SW480 (cell line): ENCODE results near the gene MARCHF11.

Source experiments
- DNase-seq: peaks from one replicate; pipeline ENCODE4 v3.0.0-alpha.2; 2016; ENCODE audit warnings: low spot score

Gene MARCHF11

DNA sequence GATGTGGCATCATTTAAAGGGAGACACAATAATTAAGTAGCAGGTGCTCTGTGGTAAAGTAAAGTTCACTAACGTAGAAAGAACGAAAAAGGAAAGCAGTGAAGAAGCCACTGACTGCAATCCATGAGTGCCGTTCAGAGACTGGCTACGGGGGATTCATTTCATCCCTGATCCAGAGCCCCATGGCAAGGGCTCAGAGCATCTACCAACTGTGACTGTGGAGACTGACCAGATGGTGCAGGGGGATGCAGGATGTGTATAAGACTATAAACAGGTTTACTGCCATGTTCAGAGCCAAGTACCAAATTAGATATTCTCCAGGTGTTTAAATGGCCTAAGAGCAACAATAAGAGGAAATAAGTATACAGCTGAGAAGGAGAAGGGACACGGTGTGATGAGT lies 47.7 kb downstream of the MARCHF11 start:
- no peak for DNase-seq

DNA sequence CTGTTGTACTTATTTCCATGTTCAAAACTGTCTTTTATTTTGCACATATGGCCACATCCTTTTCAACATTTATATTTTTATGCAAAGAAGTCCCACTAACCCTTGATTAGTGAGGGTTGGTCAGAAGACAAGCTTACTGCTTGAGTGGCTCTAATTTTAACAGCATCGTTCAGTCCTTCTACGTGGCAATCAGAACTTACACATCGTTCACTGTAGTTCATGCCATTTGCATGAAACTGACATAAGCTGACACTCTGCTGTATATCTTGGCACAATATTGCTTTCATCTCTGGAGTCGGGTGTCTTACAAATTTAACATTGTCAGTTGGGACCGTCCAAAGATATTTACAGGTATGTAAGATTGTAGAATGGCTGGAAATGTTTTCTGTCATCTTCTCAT lies 50.6 kb downstream of the MARCHF11 start:
- DNase-seq, result no peak

DNA sequence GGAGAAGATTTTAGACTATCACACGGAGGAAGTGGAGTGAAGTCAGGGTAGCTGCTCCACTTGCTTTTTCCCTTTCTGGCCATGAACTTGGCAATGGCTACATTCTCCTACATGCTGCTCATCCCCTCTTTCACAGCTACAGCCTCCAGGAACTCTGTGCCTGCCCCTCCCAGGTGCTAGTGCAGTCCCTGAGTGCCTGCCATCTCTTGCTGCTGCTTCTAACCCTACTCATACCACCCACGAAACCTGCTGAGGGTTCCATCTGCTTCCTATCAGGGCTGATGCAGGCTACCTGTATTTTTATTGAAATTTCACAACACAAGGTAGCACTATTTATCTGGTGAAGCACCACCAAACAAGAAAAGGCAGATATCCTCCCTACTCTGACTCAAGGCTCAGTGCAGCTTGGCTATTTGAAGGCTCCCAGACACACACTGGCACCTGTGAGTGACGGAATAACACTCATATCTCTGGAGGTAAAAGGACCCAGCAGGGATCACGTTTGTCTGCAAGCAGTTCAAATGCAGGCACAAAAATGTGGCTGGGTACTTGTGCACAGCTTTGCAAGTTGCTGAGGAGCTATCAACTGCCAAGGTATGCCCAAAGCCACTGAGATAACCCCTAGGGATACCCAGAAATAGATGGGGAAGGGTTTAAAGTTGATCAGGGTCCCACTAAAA lies 51.6 kb downstream of the MARCHF11 start:
- no peak for DNase-seq

DNA sequence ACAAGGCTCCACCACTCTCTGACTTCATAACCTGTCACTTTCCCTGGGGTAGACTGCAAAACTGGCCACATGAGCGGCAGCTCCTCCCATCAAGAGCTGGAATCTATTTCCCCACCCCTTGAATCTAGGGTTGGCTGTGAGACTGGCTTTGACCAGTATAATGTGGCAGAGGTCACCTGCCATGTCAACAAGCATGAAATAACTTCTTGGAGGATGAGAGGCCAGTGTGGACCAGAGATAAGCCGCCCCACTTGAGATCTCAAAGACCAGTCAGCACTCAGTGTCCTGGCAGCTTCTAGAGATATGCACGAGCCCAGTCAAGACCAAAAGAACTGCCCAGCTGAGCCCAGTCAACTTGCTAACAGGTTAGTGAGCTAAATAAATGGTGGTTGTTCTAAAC lies 59.0 kb downstream of the MARCHF11 start:
- DNase-seq, result no peak

DNA sequence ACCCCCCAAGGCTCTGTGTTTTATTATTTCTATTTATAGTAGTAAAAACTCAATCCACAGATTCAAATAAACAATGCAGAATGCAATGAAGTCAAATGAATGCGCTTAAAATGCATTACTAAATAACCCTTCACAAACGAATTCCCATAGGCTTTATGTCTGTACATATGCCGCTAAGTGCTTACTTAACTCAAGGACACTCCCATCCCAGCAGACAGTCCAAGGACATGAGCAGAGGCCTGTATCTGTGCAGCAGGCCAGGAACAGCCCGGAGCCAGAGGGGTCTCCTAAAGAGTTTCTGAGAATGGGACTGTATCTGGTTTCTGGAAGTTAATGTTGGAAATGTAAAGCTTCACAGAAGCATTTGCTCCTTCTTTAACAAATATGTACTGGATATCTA lies 59.8 kb downstream of the MARCHF11 start:
- DNase-seq, result no peak

DNA sequence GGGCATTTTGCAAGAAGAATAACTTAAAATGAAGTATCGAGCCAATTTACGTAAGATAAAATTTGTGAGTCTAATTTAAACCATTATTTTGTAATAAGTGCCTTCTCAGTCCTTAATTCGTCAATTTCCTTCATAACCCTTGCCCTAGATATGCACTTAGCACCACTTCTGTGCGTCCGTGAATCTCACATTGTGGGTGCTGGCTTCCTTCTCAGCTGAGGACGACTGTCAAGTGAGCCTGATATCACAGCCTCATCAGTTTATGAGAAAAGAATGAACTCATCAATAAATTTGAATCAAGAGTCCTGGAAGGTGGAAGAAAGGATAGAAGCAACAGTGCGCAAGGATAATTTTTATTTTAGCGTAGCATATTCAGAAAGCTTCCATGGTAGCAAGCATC lies 64.5 kb downstream of the MARCHF11 start:
- no peak for DNase-seq

DNA sequence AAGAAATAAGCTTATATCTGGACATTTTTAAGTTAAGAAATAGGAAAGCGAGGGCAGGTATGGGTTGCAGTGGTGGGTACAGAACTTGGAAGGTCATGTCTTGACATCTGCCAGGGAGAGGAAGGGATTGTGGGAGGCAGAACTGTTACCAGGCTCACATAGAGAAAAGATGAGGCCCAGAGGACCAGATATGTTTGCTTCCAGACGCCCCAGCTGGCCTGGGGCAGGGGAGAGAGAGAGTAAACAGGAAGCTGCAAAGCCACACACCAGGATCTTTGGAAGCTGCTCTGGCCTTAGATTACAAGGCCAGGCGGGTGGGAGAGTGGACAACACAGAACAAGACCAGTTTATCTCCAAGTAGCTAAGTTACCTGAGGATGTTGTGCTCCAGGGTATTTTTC lies 71.2 kb downstream of the MARCHF11 start:
- no peak for DNase-seq

DNA sequence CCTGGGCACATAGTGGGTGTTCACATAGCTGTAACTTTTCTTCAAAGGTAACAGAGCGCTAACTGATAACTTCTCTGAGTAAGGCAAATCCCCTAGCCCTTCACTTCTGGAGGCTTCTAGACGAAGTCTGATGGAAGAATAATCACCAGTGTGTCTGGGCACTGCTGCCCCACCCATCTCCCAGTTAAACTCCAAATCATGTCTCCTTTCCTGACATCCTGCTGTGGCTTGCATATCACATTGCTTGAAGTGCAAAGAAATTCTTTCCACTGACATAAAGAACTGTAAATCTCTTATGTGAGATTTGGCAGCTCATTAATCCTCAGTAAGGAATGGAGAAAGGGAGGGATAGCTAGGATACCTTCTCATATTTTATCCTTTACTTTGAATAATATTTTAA lies 74.6 kb downstream of the MARCHF11 start:
- DNase-seq, result no peak

DNA sequence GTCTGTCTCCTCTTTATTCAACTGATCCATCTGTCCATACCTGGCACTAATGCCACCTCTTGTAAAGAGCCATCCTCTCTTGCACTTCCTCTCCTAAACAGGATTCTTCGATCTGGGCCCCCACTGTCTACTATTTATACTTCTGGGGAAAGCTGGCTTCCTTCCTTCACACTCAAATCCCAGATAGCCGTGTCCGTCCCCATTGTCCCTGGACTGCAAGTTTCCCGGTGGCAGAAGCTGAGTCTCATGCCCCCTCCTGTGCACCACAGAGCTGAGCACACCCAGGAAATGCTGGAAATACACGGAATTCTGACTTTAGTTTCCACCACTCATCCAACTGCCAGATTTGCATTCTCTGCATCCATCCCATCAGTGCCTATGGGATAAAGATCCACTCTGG lies 84.0 kb downstream of the MARCHF11 start:
- no peak for DNase-seq

DNA sequence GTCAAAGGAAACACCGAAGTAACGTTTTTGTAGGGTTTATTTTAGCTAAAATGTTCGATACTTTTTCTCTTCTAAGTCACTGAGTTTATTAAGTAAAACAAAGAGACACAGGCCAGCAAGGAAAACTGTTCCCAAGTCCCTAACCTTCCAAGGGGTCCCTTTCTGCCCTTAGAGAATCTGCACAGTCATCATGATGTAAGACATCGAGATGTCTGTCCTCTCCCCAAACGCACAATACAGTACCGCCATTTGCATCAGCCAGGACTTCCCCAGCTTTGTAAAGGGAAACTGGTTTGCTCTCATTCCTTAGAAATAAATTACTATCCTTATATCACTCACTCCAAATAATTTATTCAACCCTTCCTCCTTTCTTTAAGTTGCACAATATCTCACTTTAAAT lies 89.3 kb downstream of the MARCHF11 start:
- DNase-seq, result no peak

DNA sequence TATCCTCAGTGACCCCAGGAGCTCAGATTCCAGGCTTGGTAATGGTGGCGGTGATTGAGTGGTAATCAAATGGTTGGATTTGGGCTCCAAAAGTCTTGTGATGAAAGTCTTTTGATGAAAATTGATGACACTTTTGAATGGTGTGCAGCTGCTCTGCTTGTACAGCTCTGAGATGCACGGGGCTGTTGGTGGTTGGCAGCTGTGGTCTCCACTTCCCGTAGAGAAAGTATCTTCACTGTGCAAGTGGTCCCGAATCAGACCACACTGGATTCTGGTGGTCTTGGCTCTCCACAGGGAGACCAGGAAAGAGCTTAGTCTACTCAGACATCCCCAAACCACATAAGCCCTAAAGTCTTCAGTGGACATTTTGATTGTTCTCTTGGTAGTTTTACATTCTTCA lies 96.6 kb downstream of the MARCHF11 start:
- DNase-seq, result no peak

DNA sequence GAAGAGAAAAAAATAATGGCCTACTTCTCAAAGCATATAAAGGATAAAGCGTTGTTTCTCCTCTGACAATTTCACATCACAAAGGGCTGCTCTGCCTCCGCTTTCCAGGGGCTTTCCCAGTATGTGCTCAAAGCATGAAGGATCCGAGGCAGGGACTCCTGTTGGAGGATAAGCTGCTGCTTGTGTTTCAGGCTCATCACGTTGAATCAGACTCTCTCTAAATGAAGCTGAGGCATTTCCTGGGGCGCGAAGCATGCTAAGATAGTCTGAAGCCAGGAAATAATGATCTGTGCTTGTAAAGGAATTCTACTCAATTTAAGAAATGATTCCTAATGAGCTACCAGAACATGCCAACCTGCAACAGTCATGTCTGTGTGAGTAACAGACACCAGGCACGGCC lies 97.5 kb downstream of the MARCHF11 start:
- no peak for DNase-seq

DNA sequence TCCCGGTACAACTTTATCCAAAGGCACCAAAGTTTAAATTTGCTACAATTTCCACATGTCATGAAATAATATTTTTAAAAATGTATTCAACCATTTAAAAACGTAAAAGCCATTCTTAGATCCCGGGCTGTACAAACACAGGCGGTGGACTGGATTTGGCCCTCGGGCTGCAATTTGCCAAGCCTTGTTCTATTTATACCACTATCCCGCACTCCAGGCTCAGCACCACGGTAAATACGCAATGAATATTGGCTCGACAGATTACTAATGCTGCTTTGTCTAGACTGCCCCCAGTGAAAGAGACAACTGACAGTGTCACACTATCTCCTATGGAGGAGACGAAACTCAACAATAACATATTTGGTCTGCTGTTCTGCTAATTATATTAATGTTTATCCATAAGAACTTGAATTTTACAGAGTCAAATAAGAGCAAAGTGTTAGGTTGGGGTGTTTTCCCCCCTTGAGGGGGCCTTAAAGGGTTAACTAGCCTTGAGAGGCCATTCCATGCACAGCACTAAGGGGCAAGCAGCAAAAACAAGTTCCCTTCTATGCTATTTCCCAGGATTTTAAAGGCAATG lies 98.1 kb downstream of the MARCHF11 start:
- no peak for DNase-seq

DNA sequence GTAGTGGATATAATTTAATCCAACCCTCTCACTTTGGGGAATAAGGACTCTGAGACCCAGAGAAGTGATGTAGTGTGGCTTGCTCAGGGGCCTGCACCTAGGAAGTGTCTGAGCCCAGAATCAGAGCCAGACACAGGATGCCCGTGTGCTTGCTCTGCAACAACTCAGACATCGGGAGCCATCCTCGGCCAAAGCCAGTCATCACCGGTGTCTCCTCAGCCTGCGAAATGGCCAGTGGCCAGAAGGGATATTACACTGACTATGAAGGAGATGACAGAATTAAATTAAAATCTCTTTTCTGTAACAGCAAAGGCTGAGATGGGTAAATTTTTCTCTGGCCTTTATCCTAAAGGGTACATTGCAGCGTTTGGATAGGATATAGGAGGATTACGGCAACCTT lies 102.9 kb downstream of the MARCHF11 start:
- no peak for DNase-seq

DNA sequence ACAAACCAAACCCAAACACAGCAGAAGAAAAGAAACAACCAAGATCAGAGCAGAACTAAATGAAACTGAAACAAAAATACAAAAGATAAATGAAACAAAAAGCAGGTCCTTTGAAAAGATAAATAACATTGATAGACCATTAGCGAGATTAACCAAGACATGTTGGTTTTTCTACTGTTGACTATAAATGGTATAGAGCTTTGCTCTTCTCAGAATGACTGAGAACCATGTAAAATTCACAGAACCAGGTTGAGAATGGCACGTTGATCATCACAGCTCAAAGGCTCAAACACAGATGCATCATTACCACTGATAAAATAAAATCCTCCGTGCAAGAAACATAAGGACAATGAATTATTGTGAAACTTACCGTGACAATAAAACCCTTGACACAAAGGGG lies 105.2 kb downstream of the MARCHF11 start:
- no peak for DNase-seq

DNA sequence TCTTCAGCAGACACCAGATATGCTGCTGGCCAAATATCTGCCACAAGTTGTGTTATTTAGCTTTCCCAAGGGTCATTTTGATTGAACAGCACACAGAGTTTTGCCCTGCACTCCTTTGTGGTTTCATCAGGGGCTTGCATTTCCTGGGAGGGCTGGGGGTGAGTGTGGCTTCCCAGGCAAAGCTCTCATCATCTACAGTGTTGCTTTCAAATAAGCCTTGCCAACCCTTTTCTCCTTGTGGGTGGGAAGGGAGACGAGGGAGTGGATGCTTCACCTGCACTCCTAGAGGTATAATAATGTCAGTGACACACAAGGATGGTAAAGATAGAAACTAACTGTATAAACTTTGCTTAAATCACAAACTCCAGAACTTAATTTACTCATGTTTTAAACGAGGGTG lies 107.0 kb downstream of the MARCHF11 start:
- DNase-seq, result no peak

DNA sequence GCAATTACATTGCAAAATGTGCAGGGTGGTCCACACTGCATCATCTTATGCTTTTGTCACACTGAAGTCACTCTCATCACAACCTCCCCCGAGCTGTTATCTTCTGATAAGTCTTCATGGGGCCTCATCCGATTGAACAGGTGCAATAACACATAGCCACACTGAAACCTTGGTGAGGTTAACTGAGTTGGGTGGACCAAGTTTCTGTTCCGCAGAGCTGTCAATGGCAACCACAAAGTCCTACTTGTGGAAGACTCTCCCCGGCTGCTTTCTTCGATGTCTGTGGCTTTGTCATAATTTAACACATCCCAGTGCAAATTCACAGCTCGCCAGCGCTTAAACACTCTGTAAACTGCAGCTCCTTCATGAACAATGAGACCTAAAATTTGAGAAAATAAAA lies 112.2 kb downstream of the MARCHF11 start:
- DNase-seq, result no peak

DNA sequence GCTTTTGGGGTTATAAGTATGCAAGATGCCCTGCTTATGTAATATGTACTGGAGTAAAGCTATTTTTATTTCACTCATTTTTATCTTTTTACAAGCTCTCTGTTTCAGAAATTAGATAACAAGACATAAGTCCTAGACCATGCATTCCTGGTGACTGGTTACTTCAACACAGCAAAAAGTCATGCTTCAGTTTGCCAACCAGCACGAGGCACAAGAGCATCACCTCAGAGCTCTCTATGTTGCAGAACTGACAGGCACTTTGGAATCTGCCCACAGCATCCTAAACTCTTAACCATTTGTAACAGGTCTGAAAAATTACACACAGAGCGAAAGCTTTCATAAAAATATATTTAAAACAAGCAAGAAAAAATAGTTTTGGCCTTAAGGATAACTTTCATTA lies 112.8 kb downstream of the MARCHF11 start:
- no peak for DNase-seq

DNA sequence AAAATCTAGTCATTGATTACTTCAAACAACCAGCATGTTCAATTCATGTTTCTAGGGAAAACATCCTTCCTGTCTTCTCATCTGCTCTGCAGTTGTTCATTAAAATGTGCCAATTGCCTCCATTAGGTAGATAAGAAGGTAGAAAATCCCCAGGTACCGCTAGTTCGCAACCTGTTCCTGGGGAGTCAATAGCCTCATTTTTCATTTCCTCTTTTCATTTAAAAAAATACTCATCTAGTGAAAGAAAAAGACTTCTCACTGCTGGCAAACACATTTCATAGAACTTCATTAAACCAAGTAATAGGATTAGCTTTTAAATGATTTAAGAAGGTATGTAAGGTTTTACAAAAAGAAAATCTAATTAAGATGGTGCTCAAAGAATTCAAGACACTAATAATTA lies 113.3 kb downstream of the MARCHF11 start:
- DNase-seq, result no peak

DNA sequence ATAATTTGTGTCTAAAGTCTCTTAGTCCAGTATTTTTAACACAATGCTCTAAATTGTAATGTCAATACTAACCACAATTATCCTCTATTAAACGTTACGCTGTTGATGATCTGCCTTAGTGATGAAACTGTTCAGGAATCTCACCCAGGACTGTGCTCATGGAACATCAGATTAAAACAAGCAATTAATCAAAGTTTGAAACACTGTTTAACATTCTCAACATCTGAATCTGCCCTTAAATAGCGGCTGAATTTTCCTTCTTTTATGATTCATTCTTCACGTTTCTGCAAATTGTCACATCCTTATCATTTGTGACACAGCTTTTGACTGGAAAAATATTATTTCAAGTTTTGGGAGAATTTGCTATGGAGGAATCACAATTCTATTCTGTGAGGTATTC lies 113.8 kb downstream of the MARCHF11 start:
- no peak for DNase-seq

DNA sequence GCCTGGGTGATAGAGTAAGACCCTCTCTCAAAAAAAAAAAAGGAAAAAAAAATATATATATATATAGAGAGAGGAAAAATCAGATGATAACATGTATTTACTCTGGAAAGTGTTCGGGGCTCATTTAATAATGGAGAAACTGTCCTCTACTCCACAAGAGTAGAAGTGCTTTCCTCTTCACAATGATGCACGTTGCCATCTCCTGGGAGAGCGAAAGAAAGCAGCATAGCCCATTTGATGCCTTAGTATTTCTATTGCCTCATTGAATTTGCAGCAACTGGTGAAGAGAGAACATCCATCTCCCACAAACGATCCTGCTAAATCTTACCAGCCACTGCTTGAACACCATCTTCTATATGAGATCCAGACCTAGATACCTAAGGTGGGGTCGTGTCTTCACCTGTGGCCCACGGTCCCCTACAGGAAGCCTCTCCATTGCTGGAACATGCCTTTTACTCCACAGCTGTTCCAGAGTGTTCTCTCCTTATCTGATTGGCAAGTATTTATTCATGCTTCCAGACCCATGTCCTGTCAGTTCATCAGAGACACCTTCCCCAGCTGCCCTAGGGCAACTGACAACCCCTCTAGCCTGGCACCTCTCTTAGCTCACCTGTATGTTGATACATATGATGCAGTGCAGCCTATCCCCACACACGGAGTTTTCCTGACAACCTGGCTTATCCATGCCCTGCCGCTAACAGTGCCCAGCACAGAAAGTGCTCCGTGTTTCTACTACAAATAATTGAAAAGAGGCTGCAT lies 115.3 kb downstream of the MARCHF11 start:
- no peak for DNase-seq

DNA sequence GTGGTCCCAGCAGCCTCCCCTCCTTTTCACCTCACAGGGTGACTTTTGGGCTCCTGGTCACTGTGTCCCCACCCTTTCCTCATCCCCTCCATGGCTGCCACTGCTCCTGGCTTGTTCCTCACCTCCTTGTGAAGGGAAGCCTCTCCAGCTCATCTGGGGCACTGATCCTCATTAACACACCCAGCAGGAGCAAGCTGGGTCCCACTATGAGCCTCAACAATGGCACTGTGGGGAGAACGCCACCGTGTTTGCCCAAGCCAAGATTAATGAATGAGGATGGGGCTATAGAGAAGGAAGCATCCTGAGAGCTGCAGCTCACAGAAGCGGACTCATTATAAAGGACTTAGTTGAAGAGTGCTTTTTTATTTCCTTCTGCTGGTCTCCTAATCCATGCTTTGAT lies 118.4 kb downstream of the MARCHF11 start:
- DNase-seq, result no peak

DNA sequence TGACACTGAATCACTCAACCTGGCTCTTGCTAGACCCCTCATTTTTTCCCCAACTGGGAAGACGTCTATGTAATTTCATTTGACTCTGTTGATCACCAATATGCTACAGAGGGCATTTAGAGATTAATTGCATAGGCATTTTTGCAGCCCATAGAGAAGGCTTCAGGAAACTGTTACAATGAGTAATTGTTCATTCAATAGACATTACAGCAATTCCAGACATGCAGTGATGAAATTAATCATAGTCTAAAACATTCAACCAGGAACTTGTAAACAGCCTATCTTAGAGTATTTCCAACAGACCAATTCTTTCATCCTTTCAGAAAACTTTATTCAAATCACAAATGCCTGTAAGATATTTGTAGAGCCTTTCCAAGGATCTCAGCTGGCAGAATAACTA lies 122.3 kb downstream of the MARCHF11 start:
- DNase-seq, result no peak
